HL-60/S4 treated with retinoic acid at 250 ng/mL for 4 days and 3 days (cell line): ENCODE data around the gene STK39.

Source experiments
- in situ Hi-C: fragments of 300-500 bp; cut with MboI; formaldehyde crosslinking; loops from 2 replicates; pipeline ENCODE4 v1.7.0; 2022; ENCODE audit warnings: low sequenced_read_pairs

The STK39 gene

GRCh38 chr2:167966937-167967913, 280.2 kb downstream of the STK39 start:
- in situ Hi-C loops = no loop called here

GRCh38 chr2:167965907-167966761, 281.3 kb downstream of the STK39 start:
- in situ Hi-C loops = no loop called here

- in situ Hi-C loops = no loop called here
Measured at GRCh38 chr2:167964650-167965413, 282.6 kb downstream of the STK39 start.

GRCh38 chr2:167963899-167964649, 283.3 kb downstream of the STK39 start:
- in situ Hi-C loops = no loop called here

GRCh38 chr2:167962436-167963226, 284.8 kb downstream of the STK39 start:
- in situ Hi-C loops = no loop called here

GRCh38 chr2:167961536-167962048, 285.8 kb downstream of the STK39 start:
- in situ Hi-C loops = no loop called here

- in situ Hi-C loops = no loop called here
Measured at GRCh38 chr2:167960089-167960747, 287.2 kb downstream of the STK39 start.

- in situ Hi-C loops = no loop called here
Measured at GRCh38 chr2:167957662-167958061, 289.7 kb downstream of the STK39 start.

- in situ Hi-C loops = no loop called here
Measured at GRCh38 chr2:167955264-167955906, 292.0 kb downstream of the STK39 start.

GRCh38 chr2:167954495-167954894, 292.9 kb downstream of the STK39 start:
- in situ Hi-C loops = no loop called here

- in situ Hi-C loops = no loop called here
Measured at GRCh38 chr2:167953776-167954175, 293.6 kb downstream of the STK39 start.

GRCh38 chr2:167950571-167950970, 296.8 kb downstream of the STK39 start:
- in situ Hi-C loops = no loop called here

GRCh38 chr2:167946441-167946841, 301.0 kb downstream of the STK39 start:
- in situ Hi-C loops = no loop called here

GRCh38 chr2:167945660-167946368, 301.6 kb downstream of the STK39 start:
- in situ Hi-C loops = no loop called here

GRCh38 chr2:167944825-167945659, 302.4 kb downstream of the STK39 start:
- in situ Hi-C loops = no loop called here

- in situ Hi-C loops = no loop called here
Measured at GRCh38 chr2:167943897-167944296, 303.5 kb downstream of the STK39 start.

- in situ Hi-C loops = no loop called here
Measured at GRCh38 chr2:167943368-167943767, 304.0 kb downstream of the STK39 start.
